HG03097 (cell line): ENCODE measurements around the gene ACACA.
A peak's percentile ranks its signal among the peaks of the same experiment; 100 is the strongest.

Experiments
- ATAC-seq: cut with Tn5 transposase; IDR thresholded peaks from one replicate; pipeline ENCODE4 v1.9.1; 2021; ENCODE audit not compliant: unreplicated experiment, low FRiP score

Gene ACACA

DNA sequence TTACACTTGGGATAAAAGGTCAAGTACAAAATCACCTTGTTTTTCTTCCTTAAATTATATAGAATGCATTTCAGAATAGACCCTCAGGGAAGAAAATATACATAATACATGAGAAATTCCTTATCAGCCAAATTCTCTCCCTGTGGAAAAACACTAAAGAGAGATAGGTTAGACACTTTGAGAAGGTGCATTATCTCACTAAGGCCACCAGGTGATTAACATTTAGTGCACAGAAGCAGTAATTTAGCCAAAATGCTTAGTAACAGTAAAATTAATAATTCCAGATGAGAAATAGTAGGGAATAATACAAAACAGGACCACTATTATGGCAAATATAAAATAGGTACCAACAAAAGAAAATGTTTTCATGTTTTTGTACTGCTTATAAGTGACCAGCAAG lies 216.1 kb downstream of the ACACA start:
- no peak for ATAC-seq

- ATAC-seq, result no peak
These were observed 218.5 kb downstream of the ACACA start for GRCh38 chr17:37188157-37188556.

GRCh38 chr17:37187262-37187661 lies 219.4 kb downstream of the ACACA start:
- ATAC-seq, result no peak

DNA sequence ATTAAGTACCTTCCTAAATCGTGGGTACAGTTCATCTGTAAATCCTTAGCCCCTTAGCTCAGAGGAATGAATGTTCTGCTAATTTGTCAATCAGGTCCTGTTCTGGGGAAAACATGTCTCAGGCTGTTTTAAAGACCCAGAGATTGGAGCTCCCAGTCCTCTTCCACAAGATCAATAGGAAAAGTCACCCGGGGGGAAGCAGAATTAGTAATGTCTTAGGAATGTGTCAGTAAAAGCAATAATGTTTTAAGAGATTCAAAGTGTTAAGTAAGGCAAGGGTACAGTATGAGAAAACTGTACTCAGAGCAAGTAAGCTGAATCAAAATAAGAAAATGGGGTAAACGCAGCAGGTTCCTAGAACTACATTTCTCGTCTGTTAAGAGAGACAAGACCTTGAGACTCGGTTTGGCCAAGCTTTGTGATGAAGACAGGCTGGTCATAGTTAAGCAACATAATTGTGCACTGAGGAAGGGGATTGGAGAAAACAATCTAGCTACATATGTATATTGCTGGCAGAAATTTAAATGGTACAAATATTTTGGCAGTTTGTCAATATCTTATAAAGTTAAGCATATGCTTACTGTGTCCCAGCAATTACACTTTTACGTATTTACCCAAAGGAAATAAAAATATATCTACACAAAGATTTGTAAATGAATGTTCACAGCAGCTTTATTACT lies 223.7 kb downstream of the ACACA start:
- ATAC-seq, result no peak

DNA sequence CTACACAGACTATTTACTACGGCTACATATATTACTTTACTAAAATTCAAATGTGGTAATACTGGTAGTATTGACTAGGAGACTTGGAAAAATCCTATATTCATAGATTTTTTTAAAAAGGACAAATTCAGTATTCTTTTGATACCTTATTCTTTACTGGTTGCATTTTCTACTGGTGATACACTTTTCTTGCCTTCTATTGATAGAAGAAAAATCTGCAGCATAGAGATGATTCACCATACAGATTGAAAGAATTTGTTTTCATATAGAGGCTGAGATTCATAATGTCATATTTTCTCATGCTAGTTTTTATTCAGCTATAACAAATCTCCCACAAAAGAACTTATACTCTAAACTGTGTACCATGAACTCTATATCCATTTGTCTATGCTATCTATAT lies 226.3 kb downstream of the ACACA start:
- ATAC-seq, result no peak

GRCh38 chr17:37179893-37180292 lies 226.7 kb downstream of the ACACA start:
- no peak for ATAC-seq

DNA sequence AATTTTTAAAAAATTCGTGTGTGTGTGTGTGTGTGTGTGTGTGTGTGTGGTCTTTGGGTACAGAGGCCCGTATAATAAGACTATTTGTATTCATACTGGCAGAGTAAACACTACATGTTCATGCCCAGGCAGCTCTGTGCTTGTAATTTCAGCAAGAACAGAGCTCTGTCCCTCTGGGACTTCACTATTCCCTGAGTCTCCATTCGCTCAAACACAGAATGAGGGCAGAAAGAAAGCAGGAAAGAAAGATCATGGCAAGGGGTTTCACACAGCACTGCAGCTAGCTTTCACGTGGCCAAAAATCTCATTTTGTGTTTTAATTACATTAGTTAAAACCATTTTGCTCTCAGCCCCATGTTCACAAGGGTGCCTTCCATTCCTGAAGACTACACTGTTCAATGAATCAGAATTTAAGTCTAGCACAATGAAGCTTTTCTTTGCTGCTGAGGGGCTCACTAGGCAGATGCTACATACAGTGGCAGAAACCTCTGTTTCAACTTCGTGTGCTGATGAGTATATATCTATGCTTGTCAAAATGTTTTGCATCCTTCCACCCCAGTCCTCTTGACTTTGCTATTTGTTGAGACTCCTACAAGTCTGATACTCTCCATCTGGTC lies 229.3 kb downstream of the ACACA start:
- ATAC-seq, result no peak

DNA sequence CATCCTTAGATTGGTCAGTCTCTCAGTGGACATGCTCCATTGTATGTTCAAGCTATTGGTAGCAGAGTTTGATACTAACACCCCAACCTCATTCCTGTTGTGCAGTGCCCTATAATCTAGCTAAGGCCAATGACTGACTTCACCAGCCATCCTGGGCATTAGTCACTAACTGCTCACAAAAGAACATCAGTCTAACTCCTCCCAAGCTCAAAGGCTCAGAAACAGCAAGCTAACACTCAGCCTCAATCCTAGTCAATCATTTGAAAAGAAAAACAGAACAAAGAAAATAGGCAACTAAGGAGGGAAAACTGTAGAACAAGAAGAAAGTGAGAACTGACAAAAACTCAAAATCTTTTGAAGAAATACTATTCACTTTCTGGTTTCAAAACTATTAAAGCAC lies 229.9 kb downstream of the ACACA start:
- no peak for ATAC-seq

DNA sequence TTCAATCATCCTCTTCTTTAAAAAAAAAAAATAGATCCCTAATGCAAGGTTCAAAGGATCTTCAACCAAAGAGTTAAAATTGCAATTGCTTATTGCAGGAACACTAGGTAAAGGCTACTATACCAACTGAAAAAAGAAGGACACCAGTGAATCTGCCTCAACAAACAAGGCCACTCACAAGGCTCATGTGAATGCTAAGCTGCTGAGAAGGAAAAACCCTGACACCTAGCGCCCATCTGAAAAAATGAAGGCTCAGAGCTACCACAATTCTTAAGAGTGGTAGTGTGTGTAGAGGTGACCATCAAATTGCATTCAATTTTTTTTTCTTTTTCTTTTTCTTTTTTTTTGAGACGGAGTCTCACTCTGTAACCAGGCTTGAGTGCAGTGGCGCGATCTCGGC lies 232.4 kb downstream of the ACACA start:
- ATAC-seq, result no peak

GRCh38 chr17:37170881-37171425 lies 235.7 kb downstream of the ACACA start:
- no peak for ATAC-seq

GRCh38 chr17:37168731-37169353 lies 237.8 kb downstream of the ACACA start:
- ATAC-seq, result no peak

GRCh38 chr17:37167756-37168155 lies 238.9 kb downstream of the ACACA start:
- ATAC-seq, result no peak

GRCh38 chr17:37164057-37164456 lies 242.6 kb downstream of the ACACA start:
- no peak for ATAC-seq

- no peak for ATAC-seq
These were observed 243.8 kb downstream of the ACACA start for GRCh38 chr17:37162800-37163199.

- no peak for ATAC-seq
These were observed 245.7 kb downstream of the ACACA start for GRCh38 chr17:37160944-37161343.

DNA sequence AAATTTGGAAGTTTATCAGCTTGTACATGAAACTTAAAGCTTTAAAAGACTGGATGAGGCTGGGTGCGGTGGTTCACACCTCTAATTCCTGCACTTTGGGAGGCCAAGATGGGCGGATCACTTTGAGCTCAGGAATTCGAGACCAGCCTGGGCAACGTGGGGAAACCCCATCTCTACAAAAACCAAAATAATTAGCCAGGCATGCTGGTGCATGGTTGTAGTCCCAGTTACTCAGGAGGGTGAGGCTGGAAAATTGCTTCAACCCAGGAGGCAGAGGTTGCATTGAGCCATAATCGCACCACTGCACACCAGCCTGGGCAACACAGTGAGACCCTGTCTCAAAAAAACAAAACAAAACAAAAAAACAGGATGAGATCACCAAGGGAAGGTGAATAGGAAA lies 248.3 kb downstream of the ACACA start:
- ATAC-seq, result no peak

DNA sequence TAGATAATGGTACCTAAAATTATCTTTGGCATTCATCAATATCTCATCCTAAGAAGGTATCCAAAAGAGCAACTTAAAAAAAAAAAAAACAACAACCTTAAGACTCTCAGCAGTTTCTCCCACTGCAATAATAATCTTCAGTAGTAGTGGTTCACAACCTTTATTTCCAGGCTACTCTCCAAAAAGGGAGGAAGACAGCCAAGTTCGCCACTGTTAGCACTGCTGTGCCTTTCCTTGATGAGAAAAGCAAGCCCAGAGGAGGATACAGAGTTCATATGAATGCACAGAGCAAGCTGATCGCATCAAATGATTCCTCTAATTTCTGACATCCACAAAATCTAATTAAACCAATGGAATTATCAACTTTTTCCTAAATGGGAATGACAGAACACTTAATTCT lies 258.5 kb downstream of the ACACA start:
- ATAC-seq, result no peak

DNA sequence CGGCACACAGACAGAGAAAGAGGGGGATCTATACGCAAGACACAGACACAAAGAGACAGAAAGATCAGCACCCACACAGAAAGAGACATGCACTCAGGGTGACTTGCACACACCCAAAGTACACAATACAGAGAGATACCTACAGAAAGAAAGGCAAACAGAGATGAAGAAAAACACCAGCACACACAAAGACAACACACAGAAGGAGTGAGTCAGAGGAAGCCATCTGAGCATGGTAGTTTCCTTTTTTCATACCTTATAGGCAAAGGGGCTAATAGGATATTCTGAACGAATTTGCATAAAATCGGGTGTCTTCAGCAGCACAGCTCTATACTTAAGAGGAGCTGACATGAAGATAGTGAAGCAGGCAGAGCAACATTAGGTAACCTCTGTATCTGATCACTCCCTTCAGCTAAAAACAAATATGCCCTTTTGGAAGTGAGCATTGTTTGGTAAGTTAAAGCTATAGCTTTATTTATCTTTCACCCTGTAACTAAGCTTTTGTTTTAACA lies 259.3 kb downstream of the ACACA start:
- ATAC-seq, result peak; percentile 75

DNA sequence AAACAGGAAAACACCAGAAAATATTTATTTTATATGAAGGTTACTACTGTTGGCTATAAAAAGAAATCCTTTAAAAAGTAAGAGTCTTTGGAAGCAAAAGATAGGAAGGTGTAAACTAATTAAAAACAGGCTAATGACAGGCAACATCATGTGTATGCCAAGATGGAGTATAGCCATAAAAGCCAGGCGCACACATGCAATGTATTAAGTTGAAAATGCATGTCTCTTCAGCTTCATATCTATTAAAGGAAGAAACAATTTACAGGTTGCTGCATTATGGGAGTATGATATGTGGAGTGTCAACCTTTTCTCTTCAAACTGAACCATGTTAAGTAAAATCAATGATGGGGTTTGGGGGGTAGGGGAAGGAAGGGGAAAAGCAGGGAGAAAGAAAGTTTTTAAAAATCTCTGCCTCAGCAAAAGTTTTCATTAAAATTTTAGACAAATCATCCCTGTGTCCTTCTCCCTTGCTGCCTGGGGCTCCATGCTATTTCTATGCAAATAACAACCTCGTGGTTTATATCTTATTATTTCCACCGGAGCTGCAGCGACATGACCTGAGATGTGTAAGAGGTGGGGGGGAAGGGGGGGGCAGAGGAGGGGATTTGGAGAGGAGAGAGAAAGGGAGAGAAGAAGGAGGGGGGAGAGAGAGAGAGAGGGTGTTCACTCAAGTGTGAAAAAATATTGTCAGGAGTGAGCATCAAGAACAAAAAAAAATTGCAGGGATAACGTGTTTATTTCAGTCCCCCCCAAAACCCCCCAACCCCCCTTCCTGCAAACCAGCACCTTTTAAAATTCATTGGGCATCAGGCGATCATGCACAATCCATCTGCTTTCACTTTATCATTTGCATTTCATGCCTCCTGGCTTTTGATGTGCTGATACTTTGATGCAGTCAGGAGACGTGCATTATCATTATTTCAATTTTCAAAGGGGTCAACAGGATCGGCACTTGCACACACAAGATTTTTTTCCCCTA lies 260.3 kb downstream of the ACACA start:
- ATAC-seq, result no peak

DNA sequence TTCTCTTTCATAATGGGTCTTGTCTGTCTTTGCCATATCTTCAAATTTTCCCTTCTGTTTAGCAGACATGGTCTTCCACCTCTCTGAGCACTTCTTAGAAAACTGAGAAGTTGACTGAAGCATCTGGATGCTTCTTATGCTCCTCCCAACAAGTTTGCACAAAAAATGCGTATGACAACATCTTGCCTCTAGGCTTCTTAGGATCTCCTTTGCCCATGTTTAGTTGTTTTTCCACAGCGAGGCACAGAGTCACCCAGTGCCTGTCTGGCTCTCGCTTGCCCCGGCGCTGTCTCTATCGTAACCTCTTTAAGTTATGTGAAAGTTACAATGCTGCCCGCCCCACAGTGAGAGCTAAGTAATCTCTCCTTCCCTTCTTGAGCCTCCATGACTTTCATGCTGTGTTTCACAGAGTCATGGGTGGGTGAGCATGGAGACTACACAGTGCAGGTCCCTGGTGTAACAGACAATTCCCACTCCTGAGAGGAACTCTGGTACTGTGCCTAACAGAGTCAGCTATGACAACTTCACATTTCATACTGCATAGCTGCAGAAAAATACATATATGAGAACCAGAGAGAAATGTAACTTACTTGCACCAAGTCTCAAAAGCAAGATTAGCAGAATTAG lies 262.4 kb downstream of the ACACA start:
- no peak for ATAC-seq
